ENCODE measurements around the gene HSPB2.

GRCh38 chr11:111934306-111934705 is 21.8 kb downstream of the HSPB2 start:
- no peak for TF ChIP-seq SIN3A (IDR thresholded peaks at IDR 0.05; ENCODE audit: low read depth, low read length)
- TF ChIP-seq POLR2A (IDR thresholded peaks at IDR 0.05; ENCODE audit: low read depth, low read length): no peak
